ENCODE data around the gene SNAPC4. TPM values are rescaled to one million over a fixed set of nuclear protein-coding genes. Genes with fewer than 3 reads are reported as not detected.

The SNAPC4 gene
- polyA plus RNA-seq, 2 of the 4 experiments (the other 2 are of a cell fraction): 2.7 to 10.3 TPM

GRCh38 chr9:136366826-136367225 lies 33.1 kb downstream of the SNAPC4 start:
- FAIRE-seq: no peak
- H3K4me1 ChIP-seq: peaks cover 13% of the 10 kb centered on the region; the same call in 2 of the 3 replicates
- no peak for DNase-seq (ENCODE audit: low read depth in 1 of 2, low spot score in 1 of 2)
- H3K4me2 ChIP-seq: no peak overlapping the region
- H3K27ac ChIP-seq: no peak overlapping the region
- no peaks in the 10 kb centered on the region for H3K9me3 ChIP-seq
- ATAC-seq: no peak
- WGBS (ENCODE audit: missing lambda C conversion rate): 93% methylated on average over 6 of the region's 9 CpGs
- no peak overlapping the region for H3K4me3 ChIP-seq
- no peak for TF ChIP-seq HOXB13 (CRISPR knock-in tag; IDR thresholded peaks at IDR 0.05; ENCODE audit: low read depth)
- no peak for TF ChIP-seq TP53 (CRISPR knock-in tag; IDR thresholded peaks at IDR 0.05)
- no peak for TF ChIP-seq MAZ (IDR thresholded peaks at IDR 0.05; ENCODE audit: borderline replicate concordance, low read depth, low read length)
- TF ChIP-seq MAX (IDR thresholded peaks at IDR 0.05): no peak
- no peak for TF ChIP-seq JUN (IDR thresholded peaks at IDR 0.05)
- no peak for TF ChIP-seq HOXA7 (CRISPR knock-in tag; IDR thresholded peaks at IDR 0.05)
- no peak for TF ChIP-seq HDAC2 (IDR thresholded peaks at IDR 0.05)
- ChIA-PET POLR2A (interaction anchor here (1.1 kb wide), 1 partner anchor 100 kb away, joined by 3 read pairs; no protein-coding TSS in a partner anchor), CTCF (interaction anchor here (0.6 to 2.7 kb wide), 10 partner anchors 10 to 327 kb away, joined by 3 to 14 read pairs (median 5); no protein-coding TSS in a partner anchor)

GRCh38 chr9:136365775-136366222 lies 34.2 kb downstream of the SNAPC4 start:
- TF ChIP-seq CBX2 (IDR thresholded peaks at IDR 0.05; ENCODE audit: borderline replicate concordance, low read depth) (no peak), SMC3 (IDR thresholded peaks at IDR 0.05) (no peak), MAFK (IDR thresholded peaks at IDR 0.05; ENCODE audit: partially characterized antibody) (no peak), KDM5A (IDR thresholded peaks at IDR 0.05) (no peak), SREBF2 (IDR thresholded peaks at IDR 0.05) (no peak), ZFP36 (IDR thresholded peaks at IDR 0.05; ENCODE audit: borderline replicate concordance, partially characterized antibody) (no peak), POLR2AphosphoS2 (conservative IDR thresholded peaks at IDR 0.05; ENCODE audit: low read length) (no peak), CEBPB (IDR thresholded peaks at IDR 0.05) (no peak), BHLHE40 (IDR thresholded peaks at IDR 0.05; ENCODE audit: low read depth, low read length) (no peak), RARB (CRISPR knock-in tag; IDR thresholded peaks at IDR 0.05) (no peak), USF2 (IDR thresholded peaks at IDR 0.05) (no peak), E2F6 (IDR thresholded peaks at IDR 0.05; ENCODE audit: borderline replicate concordance, low read depth) (no peak), POLR2A (IDR thresholded peaks at IDR 0.05; ENCODE audit: low read length) (no peak), HOXB13 (CRISPR knock-in tag; IDR thresholded peaks at IDR 0.05; ENCODE audit: low read depth) (no peak), CHD4 (IDR thresholded peaks at IDR 0.05; ENCODE audit: borderline replicate concordance) (no peak), BCL3 (IDR thresholded peaks at IDR 0.05) (no peak), EHMT2 (IDR thresholded peaks at IDR 0.05; ENCODE audit: low read depth) (no peak)
- ATAC-seq (no peak), DNase-seq (ENCODE audit: low read depth in 1 of 2, low spot score in 1 of 2) (no peak), FAIRE-seq (no peak)
- CTCF ChIA-PET: interaction anchor here (1.1 to 3.9 kb wide), 8 partner anchors 9 to 82 kb away, joined by 4 to 26 read pairs (median 6); partner anchors contain the start of gene CARD9
- Histone ChIP-seq H3K4me3 (no peak overlapping the region), H3K4me2 (no peak overlapping the region), H3K4me1 (peaks cover 13% of the 10 kb centered on the region; the same call in 2 of the 3 replicates), H3K9me3 (no peaks in the 10 kb centered on the region), H3K27ac (no peak overlapping the region)
- WGBS (ENCODE audit: missing lambda C conversion rate): 92% methylated on average over 9 of the region's 9 CpGs
- POLR2A ChIA-PET: no interaction called here

Measured in A549 (cell line).